HG03520 (cell line): Measurements from ENCODE around the gene CSF2.

Source experiments
- ATAC-seq: cut with Tn5 transposase; IDR thresholded peaks from one replicate; pipeline ENCODE4 v1.9.1; 2021; ENCODE audit warnings: mild to moderate bottlenecking, moderate library complexity; ENCODE audit not compliant: unreplicated experiment

The CSF2 gene

GRCh38 chr5:132086277-132086794 is 12.7 kb downstream of the CSF2 start:
- ATAC-seq = no peak

GRCh38 chr5:132087176-132087575 is 13.6 kb downstream of the CSF2 start:
- ATAC-seq = no peak

GRCh38 chr5:132087661-132088060 is 14.1 kb downstream of the CSF2 start:
- ATAC-seq = no peak

- no peak for ATAC-seq
Observed at GRCh38 chr5:132089363-132089762, 15.8 kb downstream of the CSF2 start.

GRCh38 chr5:132090107-132090506 is 16.5 kb downstream of the CSF2 start:
- no peak for ATAC-seq

- ATAC-seq = no peak
Observed at GRCh38 chr5:132093271-132093670, 19.7 kb downstream of the CSF2 start.

GRCh38 chr5:132094393-132095076 is 20.9 kb downstream of the CSF2 start:
- no peak for ATAC-seq

GRCh38 chr5:132095077-132095410 is 21.5 kb downstream of the CSF2 start:
- ATAC-seq = no peak

- no peak for ATAC-seq
Observed at GRCh38 chr5:132095424-132095972, 21.9 kb downstream of the CSF2 start.

GRCh38 chr5:132096904-132097303 is 23.3 kb downstream of the CSF2 start:
- no peak for ATAC-seq

GRCh38 chr5:132098151-132098594 is 24.6 kb downstream of the CSF2 start:
- ATAC-seq = no peak

- no peak for ATAC-seq
Observed at GRCh38 chr5:132098621-132099020, 25.0 kb downstream of the CSF2 start.

- peak; percentile 44 for ATAC-seq
Observed at GRCh38 chr5:132099076-132099748, 25.6 kb downstream of the CSF2 start.

- ATAC-seq = no peak
Observed at GRCh38 chr5:132099905-132100304, 26.3 kb downstream of the CSF2 start.

GRCh38 chr5:132100672-132101261 is 27.2 kb downstream of the CSF2 start:
- ATAC-seq = peak; percentile 29

- ATAC-seq = no peak
Observed at GRCh38 chr5:132101385-132101880, 27.8 kb downstream of the CSF2 start.

GRCh38 chr5:132102101-132102701 is 28.6 kb downstream of the CSF2 start:
- no peak for ATAC-seq

- no peak for ATAC-seq
Observed at GRCh38 chr5:132102944-132103331, 29.3 kb downstream of the CSF2 start.

GRCh38 chr5:132103332-132103951 is 29.9 kb downstream of the CSF2 start:
- peak; percentile 70 for ATAC-seq

GRCh38 chr5:132103969-132104391 is 30.4 kb downstream of the CSF2 start:
- peak; percentile 6 for ATAC-seq

GRCh38 chr5:132104556-132104955 is 31.0 kb downstream of the CSF2 start:
- ATAC-seq = no peak
